Measurements from ENCODE around the gene MPV17. TPM values are rescaled to one million over a fixed set of nuclear protein-coding genes. Genes with fewer than 3 reads are reported as not detected.

Gene MPV17
- total RNA-seq, 1 experiment from 2014 or later: 51.5 TPM

DNA sequence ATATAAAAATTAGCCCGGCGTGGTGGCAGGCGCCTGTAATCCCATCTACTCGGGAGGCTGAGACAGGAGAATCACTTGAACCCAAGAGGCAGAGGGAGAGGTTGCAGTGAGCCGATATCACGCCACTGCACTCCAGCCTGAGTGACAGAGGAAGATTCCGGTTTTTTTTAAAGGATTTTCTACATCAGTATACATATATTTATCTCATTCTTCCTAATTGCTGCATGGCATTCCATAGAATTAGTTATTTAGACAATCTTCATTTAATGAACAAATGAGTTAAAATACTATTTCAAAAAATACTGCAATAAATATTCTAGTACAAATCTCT is 31.7 kb upstream of the MPV17 start:
- Mint-ChIP-seq H3K4me1 (peaks cover 41% of the 10 kb centered on the region), H3K27me3 (ENCODE audit: low read depth) (no peaks in the 10 kb centered on the region), H3K36me3 (peaks cover 19% of the 10 kb centered on the region), H3K27ac (0 out of 2 replicates have a peak overlapping the region, but pooled peaks have one; percentile 89), H3K9me3 (peaks cover 8% of the 10 kb centered on the region), H3K4me3 (peak overlapping the region; percentile 93)
- DNase-seq (ENCODE audit: low spot score): no peak
- POLR2A ChIA-PET: no interaction called here
- no peak for ATAC-seq
- CTCF ChIA-PET: interaction anchor here (0.7 to 1.4 kb wide), 3 partner anchors 9 to 329 kb away, joined by 3 to 6 read pairs (median 4); no protein-coding TSS in a partner anchor
- no peak for TF ChIP-seq ATF1 (CRISPR knock-in tag; IDR thresholded peaks at IDR 0.05)
- no peak for TF ChIP-seq ZNF317 (CRISPR knock-in tag; IDR thresholded peaks at IDR 0.05; ENCODE audit: borderline replicate concordance, low read depth)
- TF ChIP-seq EMX1 (CRISPR knock-in tag; IDR thresholded peaks at IDR 0.05): no peak
- TF ChIP-seq, protein P1, sequence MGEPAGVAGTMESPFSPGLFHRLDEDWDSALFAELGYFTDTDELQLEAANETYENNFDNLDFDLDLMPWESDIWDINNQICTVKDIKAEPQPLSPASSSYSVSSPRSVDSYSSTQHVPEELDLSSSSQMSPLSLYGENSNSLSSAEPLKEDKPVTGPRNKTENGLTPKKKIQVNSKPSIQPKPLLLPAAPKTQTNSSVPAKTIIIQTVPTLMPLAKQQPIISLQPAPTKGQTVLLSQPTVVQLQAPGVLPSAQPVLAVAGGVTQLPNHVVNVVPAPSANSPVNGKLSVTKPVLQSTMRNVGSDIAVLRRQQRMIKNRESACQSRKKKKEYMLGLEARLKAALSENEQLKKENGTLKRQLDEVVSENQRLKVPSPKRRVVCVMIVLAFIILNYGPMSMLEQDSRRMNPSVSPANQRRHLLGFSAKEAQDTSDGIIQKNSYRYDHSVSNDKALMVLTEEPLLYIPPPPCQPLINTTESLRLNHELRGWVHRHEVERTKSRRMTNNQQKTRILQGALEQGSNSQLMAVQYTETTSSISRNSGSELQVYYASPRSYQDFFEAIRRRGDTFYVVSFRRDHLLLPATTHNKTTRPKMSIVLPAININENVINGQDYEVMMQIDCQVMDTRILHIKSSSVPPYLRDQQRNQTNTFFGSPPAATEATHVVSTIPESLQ (CRISPR knock-in tag; IDR thresholded peaks at IDR 0.05): no peak
- no peak for TF ChIP-seq FOXP4 (CRISPR knock-in tag; IDR thresholded peaks at IDR 0.05)
- no peak for TF ChIP-seq ZNF425 (CRISPR knock-in tag; conservative IDR thresholded peaks at IDR 0.05)
- no peak for TF ChIP-seq MYBL2 (CRISPR knock-in tag; IDR thresholded peaks at IDR 0.05)
- no peak for TF ChIP-seq ZNF512 (CRISPR knock-in tag; IDR thresholded peaks at IDR 0.05; ENCODE audit: borderline replicate concordance)
- TF ChIP-seq SMAD3 (CRISPR knock-in tag; IDR thresholded peaks at IDR 0.05; ENCODE audit: borderline replicate concordance): no peak
- TF ChIP-seq, protein P2, sequence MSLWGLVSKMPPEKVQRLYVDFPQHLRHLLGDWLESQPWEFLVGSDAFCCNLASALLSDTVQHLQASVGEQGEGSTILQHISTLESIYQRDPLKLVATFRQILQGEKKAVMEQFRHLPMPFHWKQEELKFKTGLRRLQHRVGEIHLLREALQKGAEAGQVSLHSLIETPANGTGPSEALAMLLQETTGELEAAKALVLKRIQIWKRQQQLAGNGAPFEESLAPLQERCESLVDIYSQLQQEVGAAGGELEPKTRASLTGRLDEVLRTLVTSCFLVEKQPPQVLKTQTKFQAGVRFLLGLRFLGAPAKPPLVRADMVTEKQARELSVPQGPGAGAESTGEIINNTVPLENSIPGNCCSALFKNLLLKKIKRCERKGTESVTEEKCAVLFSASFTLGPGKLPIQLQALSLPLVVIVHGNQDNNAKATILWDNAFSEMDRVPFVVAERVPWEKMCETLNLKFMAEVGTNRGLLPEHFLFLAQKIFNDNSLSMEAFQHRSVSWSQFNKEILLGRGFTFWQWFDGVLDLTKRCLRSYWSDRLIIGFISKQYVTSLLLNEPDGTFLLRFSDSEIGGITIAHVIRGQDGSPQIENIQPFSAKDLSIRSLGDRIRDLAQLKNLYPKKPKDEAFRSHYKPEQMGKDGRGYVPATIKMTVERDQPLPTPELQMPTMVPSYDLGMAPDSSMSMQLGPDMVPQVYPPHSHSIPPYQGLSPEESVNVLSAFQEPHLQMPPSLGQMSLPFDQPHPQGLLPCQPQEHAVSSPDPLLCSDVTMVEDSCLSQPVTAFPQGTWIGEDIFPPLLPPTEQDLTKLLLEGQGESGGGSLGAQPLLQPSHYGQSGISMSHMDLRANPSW (CRISPR knock-in tag; conservative IDR thresholded peaks at IDR 0.05; ENCODE audit: low read depth): no peak
- TF ChIP-seq TEAD4 (CRISPR knock-in tag; IDR thresholded peaks at IDR 0.05): no peak
- TF ChIP-seq NFATC4 (CRISPR knock-in tag; IDR thresholded peaks at IDR 0.05): no peak
- no peak for TF ChIP-seq SOX15 (CRISPR knock-in tag; IDR thresholded peaks at IDR 0.05)

GRCh38 chr2:27353762-27354596 is 31.1 kb upstream of the MPV17 start:
- Mint-ChIP-seq H3K9me3 (peaks cover 8% of the 10 kb centered on the region), H3K27ac (peak overlapping the region; percentile 89), H3K4me3 (peak overlapping the region; percentile 93), H3K4me1 (peaks cover 41% of the 10 kb centered on the region), H3K36me3 (peaks cover 22% of the 10 kb centered on the region), H3K27me3 (ENCODE audit: low read depth) (no peaks in the 10 kb centered on the region)
- POLR2A ChIA-PET: no interaction called here
- ATAC-seq: no peak
- CTCF ChIA-PET: interaction anchor here (0.7 to 1.4 kb wide), 5 partner anchors 8 to 330 kb away, joined by 3 to 6 read pairs (median 4); no protein-coding TSS in a partner anchor
- no peak for DNase-seq (ENCODE audit: low spot score)
- TF ChIP-seq FOXK1 (CRISPR knock-in tag; IDR thresholded peaks at IDR 0.05) (no peak), CREB1 (CRISPR knock-in tag; IDR thresholded peaks at IDR 0.05) (no peak), TEAD4 (CRISPR knock-in tag; IDR thresholded peaks at IDR 0.05) (no peak), IRF2 (CRISPR knock-in tag; IDR thresholded peaks at IDR 0.05; ENCODE audit: borderline replicate concordance, low read depth) (no peak), RELA (CRISPR knock-in tag; IDR thresholded peaks at IDR 0.05; ENCODE audit: borderline replicate concordance) (no peak)
- TF ChIP-seq, protein P3, sequence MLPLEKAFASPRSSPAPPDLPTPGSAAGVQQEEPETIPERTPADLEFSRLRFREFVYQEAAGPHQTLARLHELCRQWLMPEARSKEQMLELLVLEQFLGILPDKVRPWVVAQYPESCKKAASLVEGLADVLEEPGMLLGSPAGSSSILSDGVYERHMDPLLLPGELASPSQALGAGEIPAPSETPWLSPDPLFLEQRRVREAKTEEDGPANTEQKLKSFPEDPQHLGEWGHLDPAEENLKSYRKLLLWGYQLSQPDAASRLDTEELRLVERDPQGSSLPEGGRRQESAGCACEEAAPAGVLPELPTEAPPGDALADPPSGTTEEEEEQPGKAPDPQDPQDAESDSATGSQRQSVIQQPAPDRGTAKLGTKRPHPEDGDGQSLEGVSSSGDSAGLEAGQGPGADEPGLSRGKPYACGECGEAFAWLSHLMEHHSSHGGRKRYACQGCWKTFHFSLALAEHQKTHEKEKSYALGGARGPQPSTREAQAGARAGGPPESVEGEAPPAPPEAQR (CRISPR knock-in tag; IDR thresholded peaks at IDR 0.05): no peak
- TF ChIP-seq, protein P4, sequence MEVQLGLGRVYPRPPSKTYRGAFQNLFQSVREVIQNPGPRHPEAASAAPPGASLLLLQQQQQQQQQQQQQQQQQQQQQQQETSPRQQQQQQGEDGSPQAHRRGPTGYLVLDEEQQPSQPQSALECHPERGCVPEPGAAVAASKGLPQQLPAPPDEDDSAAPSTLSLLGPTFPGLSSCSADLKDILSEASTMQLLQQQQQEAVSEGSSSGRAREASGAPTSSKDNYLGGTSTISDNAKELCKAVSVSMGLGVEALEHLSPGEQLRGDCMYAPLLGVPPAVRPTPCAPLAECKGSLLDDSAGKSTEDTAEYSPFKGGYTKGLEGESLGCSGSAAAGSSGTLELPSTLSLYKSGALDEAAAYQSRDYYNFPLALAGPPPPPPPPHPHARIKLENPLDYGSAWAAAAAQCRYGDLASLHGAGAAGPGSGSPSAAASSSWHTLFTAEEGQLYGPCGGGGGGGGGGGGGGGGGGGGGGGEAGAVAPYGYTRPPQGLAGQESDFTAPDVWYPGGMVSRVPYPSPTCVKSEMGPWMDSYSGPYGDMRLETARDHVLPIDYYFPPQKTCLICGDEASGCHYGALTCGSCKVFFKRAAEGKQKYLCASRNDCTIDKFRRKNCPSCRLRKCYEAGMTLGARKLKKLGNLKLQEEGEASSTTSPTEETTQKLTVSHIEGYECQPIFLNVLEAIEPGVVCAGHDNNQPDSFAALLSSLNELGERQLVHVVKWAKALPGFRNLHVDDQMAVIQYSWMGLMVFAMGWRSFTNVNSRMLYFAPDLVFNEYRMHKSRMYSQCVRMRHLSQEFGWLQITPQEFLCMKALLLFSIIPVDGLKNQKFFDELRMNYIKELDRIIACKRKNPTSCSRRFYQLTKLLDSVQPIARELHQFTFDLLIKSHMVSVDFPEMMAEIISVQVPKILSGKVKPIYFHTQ (CRISPR knock-in tag; IDR thresholded peaks at IDR 0.05): no peak
